ENCODE data around the gene RALGAPA2. TPM values are rescaled to one million over a fixed set of nuclear protein-coding genes. Genes with fewer than 3 reads are reported as not detected.

Gene RALGAPA2
- total RNA-seq, 1 experiment from 2014 or later: 10.8 TPM

GRCh38 chr20:20561172-20561571, 151.3 kb downstream of the RALGAPA2 start:
- Histone ChIP-seq H2AFZ (ENCODE audit: low read depth, low read length, poor library complexity, severe bottlenecking) (no peak overlapping the region), H3K27me3 (ENCODE audit: insufficient read depth, low read length) (no peaks in the 10 kb centered on the region), H3K36me3 (ENCODE audit: control insufficient read depth in 1 of 2, insufficient read depth in 2 of 2, low read length in 2 of 2) (no peaks in the 10 kb centered on the region), H4K20me1 (ENCODE audit: insufficient read depth) (no peaks in the 10 kb centered on the region), H3K4me3 (replicated peaks in 1 of 2; ENCODE audit: low read depth in 1 of 2, low read length in 2 of 2) (no peak overlapping the region), H3K27ac (ENCODE audit: low read depth, low read length) (no peak overlapping the region), H3K9me2 (ENCODE audit: insufficient read depth) (no peaks in the 10 kb centered on the region), H3K9ac (ENCODE audit: low read length) (no peak overlapping the region), H3K4me2 (ENCODE audit: low read length) (no peak overlapping the region), H3K79me2 (ENCODE audit: insufficient read depth, low read length) (no peaks in the 10 kb centered on the region), H3K4me1 (ENCODE audit: control insufficient read depth in 1 of 2, insufficient read depth in 2 of 2, low read length in 2 of 2) (no peaks in the 10 kb centered on the region), H3K9me3 (ENCODE audit: control insufficient read depth in 1 of 2, insufficient read depth in 1 of 2, low read depth in 1 of 2, low read length in 2 of 2) (no peaks in the 10 kb centered on the region)
- BruUV-seq (replicated peaks): no TSS peak
- intact Hi-C loops (cut with micrococcal nuclease): loop anchor here (10.0 kb wide), 1 partner anchor 776 kb away; no protein-coding TSS in a partner anchor
- ATAC-seq (no peak), DNase-seq (ENCODE audit: low read depth, low spot score) (no peak)
- RAD21 ChIA-PET (ENCODE audit: low non-redundant PET in 1 of 2, low total read pairs in 2 of 2, uncharacterized antibody in 2 of 2, unreplicated experiment in 2 of 2): no interaction called here
- TF ChIP-seq, protein P1, sequence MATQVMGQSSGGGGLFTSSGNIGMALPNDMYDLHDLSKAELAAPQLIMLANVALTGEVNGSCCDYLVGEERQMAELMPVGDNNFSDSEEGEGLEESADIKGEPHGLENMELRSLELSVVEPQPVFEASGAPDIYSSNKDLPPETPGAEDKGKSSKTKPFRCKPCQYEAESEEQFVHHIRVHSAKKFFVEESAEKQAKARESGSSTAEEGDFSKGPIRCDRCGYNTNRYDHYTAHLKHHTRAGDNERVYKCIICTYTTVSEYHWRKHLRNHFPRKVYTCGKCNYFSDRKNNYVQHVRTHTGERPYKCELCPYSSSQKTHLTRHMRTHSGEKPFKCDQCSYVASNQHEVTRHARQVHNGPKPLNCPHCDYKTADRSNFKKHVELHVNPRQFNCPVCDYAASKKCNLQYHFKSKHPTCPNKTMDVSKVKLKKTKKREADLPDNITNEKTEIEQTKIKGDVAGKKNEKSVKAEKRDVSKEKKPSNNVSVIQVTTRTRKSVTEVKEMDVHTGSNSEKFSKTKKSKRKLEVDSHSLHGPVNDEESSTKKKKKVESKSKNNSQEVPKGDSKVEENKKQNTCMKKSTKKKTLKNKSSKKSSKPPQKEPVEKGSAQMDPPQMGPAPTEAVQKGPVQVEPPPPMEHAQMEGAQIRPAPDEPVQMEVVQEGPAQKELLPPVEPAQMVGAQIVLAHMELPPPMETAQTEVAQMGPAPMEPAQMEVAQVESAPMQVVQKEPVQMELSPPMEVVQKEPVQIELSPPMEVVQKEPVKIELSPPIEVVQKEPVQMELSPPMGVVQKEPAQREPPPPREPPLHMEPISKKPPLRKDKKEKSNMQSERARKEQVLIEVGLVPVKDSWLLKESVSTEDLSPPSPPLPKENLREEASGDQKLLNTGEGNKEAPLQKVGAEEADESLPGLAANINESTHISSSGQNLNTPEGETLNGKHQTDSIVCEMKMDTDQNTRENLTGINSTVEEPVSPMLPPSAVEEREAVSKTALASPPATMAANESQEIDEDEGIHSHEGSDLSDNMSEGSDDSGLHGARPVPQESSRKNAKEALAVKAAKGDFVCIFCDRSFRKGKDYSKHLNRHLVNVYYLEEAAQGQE (IDR thresholded peaks at IDR 0.05; ENCODE audit: low read depth): no peak
- TF ChIP-seq ZNF274 (IDR thresholded peaks at IDR 0.05; ENCODE audit: low read depth, low read length) (no peak), EZH2 (IDR thresholded peaks at IDR 0.05) (no peak), TCF7L2 (IDR thresholded peaks at IDR 0.05; ENCODE audit: borderline replicate concordance, extremely low read depth, insufficient read depth, insufficient read length) (no peak), CBX3 (IDR thresholded peaks at IDR 0.05; ENCODE audit: low read depth) (no peak), ATF3 (IDR thresholded peaks at IDR 0.05) (no peak), SP1 (IDR thresholded peaks at IDR 0.05; ENCODE audit: low read depth) (no peak), EGR1 (IDR thresholded peaks at IDR 0.05; ENCODE audit: low read depth) (no peak)
- CTCF ChIA-PET: no interaction called here
- POLR2A ChIA-PET: no interaction called here

Measured in HCT116 (cell line).